Neural progenitor cell (in vitro differentiated cells): ENCODE data around the gene VAT1L. TPM values are rescaled to one million over a fixed set of nuclear protein-coding genes. Genes with fewer than 3 reads are reported as not detected.

Source experiments
- DNase-seq: peaks from one replicate; pipeline ENCODE4 v3.0.0-alpha.2; 2016; ENCODE audit warnings: low spot score
- H2AFZ ChIP-seq: fragments of 200-600 bp; sonication (generic); replicated peaks from 2 replicates; pipeline ENCODE4 v1.6.1; 2016; ENCODE audit warnings: antibody characterized with exemption
- H3F3A ChIP-seq: fragments of 200-600 bp; sonication (generic); 2 replicates; pipeline ENCODE4 v1.6.1; 2016; ENCODE audit warnings: antibody characterized with exemption, low read depth
- H3K27ac ChIP-seq: fragments of 200-600 bp; sonication (generic); 2 replicates; pipeline ENCODE4 v1.5.1; 2016; ENCODE audit warnings: mild to moderate bottlenecking
- H3K27me3 ChIP-seq: fragments of 200-600 bp; sonication (generic); 2 replicates; pipeline ENCODE4 v1.6.1; 2016; ENCODE audit warnings: mild to moderate bottlenecking, moderate library complexity
- H3K36me3 ChIP-seq: fragments of 200-600 bp; sonication (generic); 2 replicates; pipeline ENCODE4 v1.5.1; 2016
- H3K4me1 ChIP-seq: fragments of 200-600 bp; sonication (generic); 2 replicates; pipeline ENCODE4 v1.6.1; 2016; ENCODE audit warnings: mixed run types
- H3K4me2 ChIP-seq: fragments of 200-600 bp; sonication (generic); 2 replicates; pipeline ENCODE4 v1.6.1; 2016
- H3K4me3 ChIP-seq: fragments of 200-600 bp; sonication (generic); 2 replicates; pipeline ENCODE4 v1.5.1; 2016
- H3K79me2 ChIP-seq: fragments of 200-600 bp; sonication (generic); 2 replicates; pipeline ENCODE4 v1.6.1; 2016; ENCODE audit warnings: low read depth
- H3K9ac ChIP-seq: fragments of 200-600 bp; sonication (generic); 2 replicates; pipeline ENCODE4 v1.6.1; 2016
- H3K9me3 ChIP-seq: fragments of 200-600 bp; sonication (generic); 2 replicates; pipeline ENCODE4 v1.5.1; 2016; ENCODE audit warnings: low read depth
- H4K20me1 ChIP-seq: fragments of 200-600 bp; sonication (generic); 2 replicates; pipeline ENCODE4 v1.6.1; 2016; ENCODE audit warnings: low read depth
- H3K27ac Mint-ChIP-seq: 3 replicates; pipeline ENCODE4 v1.8.0; 2021; ENCODE audit warnings: mixed read lengths
- H3K27me3 Mint-ChIP-seq: 2 replicates; pipeline ENCODE4 v1.8.0; 2022; ENCODE audit warnings: low read depth, mild to moderate bottlenecking, inconsistent platforms, moderate library complexity, mixed read lengths; ENCODE audit not compliant: insufficient read depth
- H3K36me3 Mint-ChIP-seq: 3 replicates; pipeline ENCODE4 v1.8.0; 2021; ENCODE audit warnings: mixed read lengths
- H3K4me1 Mint-ChIP-seq: 3 replicates; pipeline ENCODE4 v1.8.0; 2021; ENCODE audit warnings: mixed read lengths
- H3K4me3 Mint-ChIP-seq: 3 replicates; pipeline ENCODE4 v1.8.0; 2021; ENCODE audit warnings: mild to moderate bottlenecking, moderate library complexity, mixed read lengths
- H3K9me3 Mint-ChIP-seq: 3 replicates; pipeline ENCODE4 v1.8.0; 2020; ENCODE audit warnings: mixed read lengths
- EZH2 ChIP-seq: fragments of 200-600 bp; sonication (generic); IDR thresholded peaks from 2 replicates; pipeline ENCODE4 v1.6.1; 2017; ENCODE audit warnings: antibody characterized with exemption, mild to moderate bottlenecking, moderate library complexity
- EZH2phosphoT487 ChIP-seq: fragments of 200-600 bp; sonication (generic); IDR thresholded peaks from 2 replicates; pipeline ENCODE4 v1.6.1; 2017; ENCODE audit warnings: antibody characterized with exemption
- total RNA-seq: library from RNA; depleted of rRNA; stranded (reverse); fragments of >200 nt; gene quantifications from 2 replicates; pipeline ENCODE4 v1.2.3, GENCODE V29; 2015; ENCODE audit warnings: low replicate concordance
- TF ChIP-seq, protein P1 (sequence below): fragments of 200-600 bp; sonication (generic); IDR thresholded peaks from 2 replicates; pipeline ENCODE4 v1.5.1; 2017; ENCODE audit warnings: antibody characterized with exemption, mild to moderate bottlenecking

VAT1L gene
- total RNA-seq, 1 donor from 2014 or later, result 43.2 TPM

- Mint-ChIP-seq H3K36me3 (peaks cover 33% of the 10 kb centered on the region), H3K9me3 (no peaks in the 10 kb centered on the region), H3K27me3 (no peaks in the 10 kb centered on the region), H3K27ac (no peak overlapping the region), H3K4me3 (no peak overlapping the region), H3K4me1 (no peaks in the 10 kb centered on the region)
- Histone ChIP-seq H3K79me2 (no peaks in the 10 kb centered on the region), H3K4me3 (no peak overlapping the region), H3K4me2 (no peak overlapping the region), H3K9me3 (no peaks in the 10 kb centered on the region), H3K27me3 (no peaks in the 10 kb centered on the region), H3K36me3 (peaks cover 3% of the 10 kb centered on the region), H2AFZ (no peak overlapping the region), H3K4me1 (no peaks in the 10 kb centered on the region), H4K20me1 (no peaks in the 10 kb centered on the region), H3F3A (no peaks in the 10 kb centered on the region), H3K27ac (no peak overlapping the region), H3K9ac (no peak overlapping the region)
- TF ChIP-seq EZH2 (no peak), EZH2phosphoT487 (no peak)
- TF ChIP-seq, protein P1, sequence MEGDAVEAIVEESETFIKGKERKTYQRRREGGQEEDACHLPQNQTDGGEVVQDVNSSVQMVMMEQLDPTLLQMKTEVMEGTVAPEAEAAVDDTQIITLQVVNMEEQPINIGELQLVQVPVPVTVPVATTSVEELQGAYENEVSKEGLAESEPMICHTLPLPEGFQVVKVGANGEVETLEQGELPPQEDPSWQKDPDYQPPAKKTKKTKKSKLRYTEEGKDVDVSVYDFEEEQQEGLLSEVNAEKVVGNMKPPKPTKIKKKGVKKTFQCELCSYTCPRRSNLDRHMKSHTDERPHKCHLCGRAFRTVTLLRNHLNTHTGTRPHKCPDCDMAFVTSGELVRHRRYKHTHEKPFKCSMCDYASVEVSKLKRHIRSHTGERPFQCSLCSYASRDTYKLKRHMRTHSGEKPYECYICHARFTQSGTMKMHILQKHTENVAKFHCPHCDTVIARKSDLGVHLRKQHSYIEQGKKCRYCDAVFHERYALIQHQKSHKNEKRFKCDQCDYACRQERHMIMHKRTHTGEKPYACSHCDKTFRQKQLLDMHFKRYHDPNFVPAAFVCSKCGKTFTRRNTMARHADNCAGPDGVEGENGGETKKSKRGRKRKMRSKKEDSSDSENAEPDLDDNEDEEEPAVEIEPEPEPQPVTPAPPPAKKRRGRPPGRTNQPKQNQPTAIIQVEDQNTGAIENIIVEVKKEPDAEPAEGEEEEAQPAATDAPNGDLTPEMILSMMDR, result no peak
- DNase-seq, result no peak
Observed at GRCh38 chr16:77881355-77882030, 93.1 kb downstream of the VAT1L start.

GRCh38 chr16:77882358-77882757 lies 94.0 kb downstream of the VAT1L start:
- Mint-ChIP-seq H3K36me3 (peaks cover 30% of the 10 kb centered on the region), H3K4me3 (no peak overlapping the region), H3K27me3 (no peaks in the 10 kb centered on the region), H3K27ac (no peak overlapping the region), H3K4me1 (no peaks in the 10 kb centered on the region), H3K9me3 (no peaks in the 10 kb centered on the region)
- Histone ChIP-seq H3F3A (no peaks in the 10 kb centered on the region), H3K36me3 (peaks cover 3% of the 10 kb centered on the region), H3K27me3 (no peaks in the 10 kb centered on the region), H3K4me3 (no peak overlapping the region), H3K9me3 (no peaks in the 10 kb centered on the region), H3K79me2 (no peaks in the 10 kb centered on the region), H3K4me1 (peaks cover 9% of the 10 kb centered on the region), H3K4me2 (no peak overlapping the region), H3K27ac (no peak overlapping the region), H3K9ac (no peak overlapping the region), H2AFZ (no peak overlapping the region), H4K20me1 (no peaks in the 10 kb centered on the region)
- DNase-seq, result no peak
- TF ChIP-seq EZH2phosphoT487, result no peak
- TF ChIP-seq EZH2, result no peak
- TF ChIP-seq, protein P1, result no peak

DNA sequence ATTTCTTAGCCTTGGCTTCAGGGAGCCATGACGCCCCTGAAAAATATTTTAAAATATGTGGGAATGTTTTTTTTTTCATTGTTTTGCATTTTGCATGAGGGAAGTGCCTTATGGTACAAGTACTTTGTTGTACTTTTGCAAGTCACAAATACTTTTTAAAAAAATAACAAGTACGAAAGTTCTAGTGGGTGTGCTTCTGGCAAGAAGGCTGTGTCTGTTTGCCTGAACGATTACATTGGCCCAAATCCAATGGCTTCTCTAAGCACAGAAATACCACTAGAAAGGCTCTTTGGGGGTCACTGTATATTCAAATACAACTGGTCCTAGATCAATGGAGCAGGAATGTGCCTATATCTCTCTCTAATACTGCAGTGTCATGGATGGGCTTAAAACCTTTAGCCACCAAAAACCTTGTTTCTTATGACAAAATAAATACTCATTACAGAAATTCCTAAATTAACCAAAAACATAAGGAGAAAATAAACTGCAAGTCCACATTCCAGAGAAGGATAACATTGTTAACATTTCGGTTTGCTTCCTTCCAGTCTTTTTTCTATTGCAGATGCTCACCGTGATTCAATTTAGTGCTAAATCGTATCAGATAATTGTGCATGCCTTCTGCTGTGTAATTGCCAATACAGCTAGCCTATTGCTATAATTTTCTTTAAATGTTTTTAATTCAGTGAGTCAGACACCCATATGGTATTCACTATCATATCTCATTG lies 97.4 kb downstream of the VAT1L start:
- no peak for DNase-seq
- H3K4me2 ChIP-seq, result no peak overlapping the region
- Mint-ChIP-seq H3K27me3 (peaks cover 2% of the 10 kb centered on the region), H3K4me1 (no peaks in the 10 kb centered on the region), H3K27ac (no peak overlapping the region), H3K4me3 (no peak overlapping the region), H3K36me3 (peaks cover 17% of the 10 kb centered on the region), H3K9me3 (no peaks in the 10 kb centered on the region)
- H3K27me3 ChIP-seq, result no peaks in the 10 kb centered on the region
- no peaks in the 10 kb centered on the region for H4K20me1 ChIP-seq
- H3K27ac ChIP-seq, result no peak overlapping the region
- no peaks in the 10 kb centered on the region for H3K9me3 ChIP-seq
- no peaks in the 10 kb centered on the region for H3F3A ChIP-seq
- peaks cover 9% of the 10 kb centered on the region for H3K4me1 ChIP-seq
- H3K9ac ChIP-seq, result no peak overlapping the region
- no peak overlapping the region for H3K4me3 ChIP-seq
- H3K79me2 ChIP-seq, result no peaks in the 10 kb centered on the region
- H2AFZ ChIP-seq, result no peak overlapping the region
- H3K36me3 ChIP-seq, result peaks cover 1% of the 10 kb centered on the region
- TF ChIP-seq EZH2, result no peak
- TF ChIP-seq, protein P1, result no peak
- no peak for TF ChIP-seq EZH2phosphoT487
